KMS-11 (cell line): ENCODE results near the gene SLC6A16.
"Not testable (repeated sequence)": the region's sequence is repeated elsewhere in the genome, so short reads cannot be mapped to it uniquely, and the experiment has no call there.

ENCODE experiments used
- H2AFZ ChIP-seq: fragments of 200-600 bp; sonication (generic); 2 replicates; pipeline ENCODE4 v1.6.1; 2016; ENCODE audit warnings: antibody characterized with exemption, mixed run types, low read depth
- H3K27ac ChIP-seq: fragments of 200-600 bp; sonication (generic); 2 replicates; pipeline ENCODE4 v1.6.1; 2016; ENCODE audit warnings: mild to moderate bottlenecking, mixed run types
- H3K27me3 ChIP-seq: fragments of 200-600 bp; sonication (generic); 2 replicates; pipeline ENCODE4 v1.6.1; 2017; ENCODE audit warnings: mild to moderate bottlenecking, low read depth, mixed run types, moderate library complexity; ENCODE audit not compliant: insufficient read depth
- H3K36me3 ChIP-seq: fragments of 200-600 bp; sonication (generic); 2 replicates; pipeline ENCODE4 v1.6.1; 2017; ENCODE audit warnings: mild to moderate bottlenecking, mixed run types; ENCODE audit not compliant: insufficient read depth
- H3K4me1 ChIP-seq: fragments of 200-600 bp; sonication (generic); 2 replicates; pipeline ENCODE4 v1.6.1; 2016; ENCODE audit warnings: mild to moderate bottlenecking, low read depth, mixed run types; ENCODE audit not compliant: poor library complexity, severe bottlenecking
- H3K4me2 ChIP-seq: fragments of 200-600 bp; sonication (generic); 2 replicates; pipeline ENCODE4 v1.7.0; 2016; ENCODE audit warnings: mild to moderate bottlenecking, mixed run types
- H3K4me3 ChIP-seq: fragments of 200-600 bp; sonication (generic); IDR thresholded peaks from 2 replicates; pipeline ENCODE4 v1.6.1; 2017; ENCODE audit warnings: low read depth, low read length, mixed read lengths; ENCODE audit not compliant: insufficient read depth
- H3K79me2 ChIP-seq: fragments of 200-600 bp; sonication (generic); 2 replicates; pipeline ENCODE4 v1.6.1; 2016; ENCODE audit warnings: low read depth, mixed run types; ENCODE audit not compliant: insufficient read depth
- H3K9ac ChIP-seq: fragments of 200-600 bp; sonication (generic); 2 replicates; pipeline ENCODE4 v1.6.1; 2016; ENCODE audit warnings: mild to moderate bottlenecking, mixed run types
- H4K20me1 ChIP-seq: fragments of 200-600 bp; sonication (generic); 2 replicates; pipeline ENCODE4 v1.6.1; 2016; ENCODE audit warnings: mild to moderate bottlenecking, mixed run types; ENCODE audit not compliant: insufficient read depth
- TF ChIP-seq, protein P1 (sequence below): fragments of 200-600 bp; sonication (generic); conservative IDR thresholded peaks from 2 replicates; pipeline ENCODE4 v1.6.1; 2017; ENCODE audit warnings: low read depth, mild to moderate bottlenecking, antibody characterized with exemption, low read length, moderate library complexity, mixed read lengths

SLC6A16 gene

DNA sequence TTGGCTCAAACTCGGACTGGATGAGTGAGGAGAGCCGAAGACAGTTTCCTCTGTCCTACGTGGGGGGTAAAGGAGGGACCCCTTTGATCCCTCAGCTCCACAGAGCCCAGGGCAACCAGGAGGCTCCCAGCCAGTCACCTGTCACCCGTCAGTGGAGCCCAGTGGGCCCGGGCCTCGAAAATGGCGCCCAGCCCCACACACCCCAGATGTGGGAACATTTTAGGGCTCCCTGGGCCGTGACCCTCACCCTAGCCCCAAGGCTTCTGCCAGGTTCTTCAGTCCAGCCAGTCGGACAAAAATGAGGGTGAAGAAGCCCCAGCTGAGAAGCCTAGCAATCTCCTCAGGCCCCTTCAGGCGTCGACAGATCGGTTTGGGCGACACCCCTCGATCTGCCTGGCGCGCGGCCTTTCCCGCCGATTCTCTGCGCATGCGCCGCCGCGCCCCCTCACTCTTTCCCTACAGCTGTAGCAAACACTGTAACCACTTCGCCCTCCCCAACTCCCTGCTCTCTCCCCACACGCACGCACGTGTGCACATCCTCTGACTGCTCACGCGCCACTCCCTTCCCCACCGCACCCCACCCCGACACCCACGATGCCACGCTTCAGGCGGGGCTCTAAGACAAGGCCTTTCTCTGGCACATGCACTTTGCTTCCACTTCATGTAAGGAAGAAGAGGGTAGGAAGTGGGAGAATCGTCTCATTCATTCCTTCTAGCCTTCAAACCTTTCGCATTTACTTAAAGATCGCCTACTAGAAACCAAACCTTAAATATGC lies at the start of gene SLC6A16:
Gene SLC6A16 (minus strand): TSS at position 391 of the 776 bp plus-strand sequence. CDS start 13,844 bp downstream, outside the sequence.
- H3K79me2 ChIP-seq, result no peaks in the 10 kb centered on the region
- no peak within 1 kb of the TSS for H3K27ac ChIP-seq
- H3K9ac ChIP-seq, result no peak within 1 kb of the TSS
- no peaks in the 10 kb centered on the region; the same call in 1 of the 2 replicates for H3K27me3 ChIP-seq
- H3K4me1 ChIP-seq, result no peaks in the 10 kb centered on the region
- H2AFZ ChIP-seq, result no peak within 1 kb of the TSS
- TF ChIP-seq, protein P1, sequence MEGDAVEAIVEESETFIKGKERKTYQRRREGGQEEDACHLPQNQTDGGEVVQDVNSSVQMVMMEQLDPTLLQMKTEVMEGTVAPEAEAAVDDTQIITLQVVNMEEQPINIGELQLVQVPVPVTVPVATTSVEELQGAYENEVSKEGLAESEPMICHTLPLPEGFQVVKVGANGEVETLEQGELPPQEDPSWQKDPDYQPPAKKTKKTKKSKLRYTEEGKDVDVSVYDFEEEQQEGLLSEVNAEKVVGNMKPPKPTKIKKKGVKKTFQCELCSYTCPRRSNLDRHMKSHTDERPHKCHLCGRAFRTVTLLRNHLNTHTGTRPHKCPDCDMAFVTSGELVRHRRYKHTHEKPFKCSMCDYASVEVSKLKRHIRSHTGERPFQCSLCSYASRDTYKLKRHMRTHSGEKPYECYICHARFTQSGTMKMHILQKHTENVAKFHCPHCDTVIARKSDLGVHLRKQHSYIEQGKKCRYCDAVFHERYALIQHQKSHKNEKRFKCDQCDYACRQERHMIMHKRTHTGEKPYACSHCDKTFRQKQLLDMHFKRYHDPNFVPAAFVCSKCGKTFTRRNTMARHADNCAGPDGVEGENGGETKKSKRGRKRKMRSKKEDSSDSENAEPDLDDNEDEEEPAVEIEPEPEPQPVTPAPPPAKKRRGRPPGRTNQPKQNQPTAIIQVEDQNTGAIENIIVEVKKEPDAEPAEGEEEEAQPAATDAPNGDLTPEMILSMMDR, result no peak
- H4K20me1 ChIP-seq, result no peaks in the 10 kb centered on the region
- H3K4me3 ChIP-seq, result no peak within 1 kb of the TSS
- H3K4me2 ChIP-seq, result no peak within 1 kb of the TSS
- no peaks in the 10 kb centered on the region for H3K36me3 ChIP-seq

DNA sequence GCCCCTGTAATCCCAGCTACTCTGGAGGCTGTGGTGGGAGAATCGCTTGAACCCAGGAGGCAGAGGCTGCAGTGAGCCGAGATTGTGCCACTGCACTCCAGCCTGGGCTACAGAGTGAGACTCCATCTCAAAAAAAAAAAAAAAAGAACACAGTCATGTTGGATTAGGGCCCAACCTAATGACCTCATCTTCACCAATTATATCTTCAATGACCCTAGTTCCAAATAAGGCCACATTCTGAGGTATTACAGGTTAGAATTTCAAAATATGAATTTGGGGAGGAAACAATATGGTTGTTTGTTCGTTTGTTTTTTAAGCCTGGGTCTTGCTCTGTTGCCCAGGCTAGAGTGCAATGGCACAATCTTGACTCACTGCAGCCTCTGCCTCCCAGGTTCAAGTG lies 48.2 kb upstream of the SLC6A16 start:
- not testable (repeated sequence) for H4K20me1 ChIP-seq, H3K4me2 ChIP-seq, H2AFZ ChIP-seq, H3K36me3 ChIP-seq, H3K4me1 ChIP-seq, H3K4me3 ChIP-seq, H3K9ac ChIP-seq, H3K27ac ChIP-seq, H3K79me2 ChIP-seq
- H3K27me3 ChIP-seq, result peaks cover 81% of the 10 kb centered on the region

DNA sequence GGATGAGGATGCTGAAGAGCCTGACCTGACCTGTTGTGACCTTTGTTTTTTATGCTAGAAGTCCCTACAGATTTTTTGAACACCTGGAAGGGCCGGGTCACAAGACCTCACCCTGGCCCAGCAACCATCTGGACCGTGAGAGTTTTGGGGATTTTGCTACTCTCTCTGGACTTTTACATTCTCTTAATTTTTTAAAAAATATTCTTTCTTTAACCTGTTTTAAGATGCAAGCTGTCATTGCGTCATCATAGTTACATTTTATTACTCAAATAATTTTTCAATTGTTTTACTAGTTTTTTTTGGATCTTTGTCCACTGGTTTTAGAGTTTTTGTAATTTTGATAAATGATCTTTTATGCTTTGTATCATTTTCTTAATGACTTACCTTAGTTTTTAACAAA lies 46.2 kb upstream of the SLC6A16 start:
- no peaks in the 10 kb centered on the region for H4K20me1 ChIP-seq
- no peaks in the 10 kb centered on the region for H3K79me2 ChIP-seq
- peaks cover 4% of the 10 kb centered on the region for H3K4me1 ChIP-seq
- peaks cover 72% of the 10 kb centered on the region for H3K27me3 ChIP-seq
- TF ChIP-seq, protein P1, result no peak
- no peak overlapping the region for H2AFZ ChIP-seq
- no peak overlapping the region for H3K9ac ChIP-seq
- no peak overlapping the region for H3K27ac ChIP-seq
- H3K4me2 ChIP-seq, result no peak overlapping the region
- no peaks in the 10 kb centered on the region for H3K36me3 ChIP-seq
- H3K4me3 ChIP-seq, result no peak overlapping the region

DNA sequence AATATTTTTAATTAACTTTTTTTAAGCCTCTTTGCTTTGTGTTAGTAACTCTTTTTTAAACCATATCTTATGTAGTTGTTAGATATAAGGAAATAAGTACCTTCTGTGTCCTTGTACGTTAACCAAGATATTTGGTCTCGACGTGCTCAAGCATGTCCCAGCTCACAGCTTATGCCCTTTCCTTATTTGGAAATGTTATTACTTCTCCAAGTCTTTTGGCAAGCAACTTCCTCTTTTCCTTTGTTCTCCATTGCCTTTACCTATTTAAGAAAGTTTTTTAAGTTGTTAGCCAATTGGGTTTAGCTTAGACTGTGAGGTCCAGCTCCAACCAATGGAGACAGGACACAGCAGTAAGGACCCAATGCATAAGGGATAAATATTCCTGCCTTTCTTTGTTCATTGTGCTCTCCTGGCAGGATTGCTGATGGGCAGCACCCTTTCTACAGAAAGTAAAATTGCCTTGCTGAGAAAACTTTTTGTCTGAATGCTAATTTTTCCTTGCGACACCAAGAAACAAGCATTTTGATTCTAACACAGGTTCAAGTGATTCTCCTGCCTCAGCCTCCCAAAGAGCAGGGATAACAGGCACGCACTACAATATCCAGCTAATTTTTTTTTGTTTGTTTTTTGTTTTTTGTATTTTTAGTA lies 43.8 kb upstream of the SLC6A16 start:
- TF ChIP-seq, protein P1, result no peak
- no peak overlapping the region for H3K4me2 ChIP-seq

DNA sequence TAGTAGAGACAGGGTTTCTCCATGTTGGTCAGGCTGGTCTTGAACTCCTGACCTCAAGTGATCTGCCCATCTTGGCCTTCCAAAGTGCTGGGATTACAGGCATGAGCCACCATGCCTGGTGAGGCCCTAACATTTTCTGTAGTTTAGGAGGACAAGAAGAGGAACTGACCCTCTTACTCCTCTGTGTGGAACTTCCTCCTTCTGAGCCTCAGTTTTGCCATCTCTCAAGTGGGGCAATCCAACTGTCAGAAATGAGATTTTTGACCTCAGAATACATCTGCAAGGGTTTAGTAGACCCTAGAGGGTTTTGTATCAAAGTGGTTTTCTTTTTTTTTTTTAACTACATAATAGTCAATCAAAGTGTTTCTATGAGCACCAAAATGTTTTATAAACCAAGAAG lies 41.1 kb upstream of the SLC6A16 start:
- no peak overlapping the region for H3K27ac ChIP-seq
- no peaks in the 10 kb centered on the region for H3K36me3 ChIP-seq
- H3K79me2 ChIP-seq, result no peaks in the 10 kb centered on the region
- H3K27me3 ChIP-seq, result peaks cover 76% of the 10 kb centered on the region
- H3K9ac ChIP-seq, result no peak overlapping the region
- no peaks in the 10 kb centered on the region for H4K20me1 ChIP-seq
- H3K4me1 ChIP-seq, result peaks cover 13% of the 10 kb centered on the region
- no peak overlapping the region for H3K4me3 ChIP-seq
- H2AFZ ChIP-seq, result no peak overlapping the region
- TF ChIP-seq, protein P1, result no peak
- H3K4me2 ChIP-seq, result no peak overlapping the region

More for the DNA sequence above, 43.8 kb upstream of the SLC6A16 start:
- Histone ChIP-seq H3K4me3 (no peak overlapping the region), H3K27me3 (peaks cover 64% of the 10 kb centered on the region), H3K79me2 (no peaks in the 10 kb centered on the region), H3K36me3 (no peaks in the 10 kb centered on the region), H2AFZ (no peak overlapping the region), H3K27ac (no peak overlapping the region), H3K9ac (no peak overlapping the region), H3K4me1 (peaks cover 4% of the 10 kb centered on the region), H4K20me1 (no peaks in the 10 kb centered on the region)
